Measurements from ENCODE around the gene CXCL12.

Gene CXCL12

DNA sequence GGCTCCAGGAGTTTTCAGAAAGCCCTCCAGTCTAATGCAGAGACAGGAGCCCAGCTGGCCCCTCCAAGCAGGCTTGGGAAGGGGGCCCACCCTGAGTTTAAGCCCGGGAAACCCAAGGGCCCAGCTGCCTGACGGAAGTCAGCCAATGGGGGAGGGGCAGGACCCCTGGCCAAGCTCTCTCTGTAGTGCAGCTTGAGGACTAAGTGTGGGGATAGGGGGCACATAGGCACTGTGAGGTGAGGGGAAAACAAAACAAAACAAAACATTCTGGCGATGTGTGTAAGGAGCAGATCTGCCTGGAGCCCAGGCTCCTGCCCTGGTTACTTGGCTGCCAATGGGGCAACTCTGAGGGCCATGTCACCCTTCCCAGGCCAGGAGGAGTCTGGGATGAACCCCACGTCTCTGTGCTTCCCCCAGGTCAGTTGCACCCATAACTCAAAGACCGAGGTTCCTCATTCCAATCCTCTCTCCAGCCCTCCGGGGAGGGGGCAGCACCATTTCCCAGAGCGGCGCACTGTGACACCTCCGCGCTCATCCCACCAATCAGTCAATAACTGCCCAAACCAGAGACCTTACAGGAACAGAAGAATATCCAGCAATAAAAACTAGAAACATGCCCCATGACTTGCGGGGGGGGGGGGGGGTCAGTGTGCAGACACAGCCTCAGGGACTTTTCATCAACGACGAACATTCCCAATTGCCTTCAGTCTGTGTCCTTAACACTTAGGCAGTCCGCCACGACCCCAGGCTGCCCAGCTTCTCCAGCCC is 1.7 kb downstream of the CXCL12 start:
- DNase-seq (ENCODE audit: low spot score) = no peak
- TF ChIP-seq, protein P1, sequence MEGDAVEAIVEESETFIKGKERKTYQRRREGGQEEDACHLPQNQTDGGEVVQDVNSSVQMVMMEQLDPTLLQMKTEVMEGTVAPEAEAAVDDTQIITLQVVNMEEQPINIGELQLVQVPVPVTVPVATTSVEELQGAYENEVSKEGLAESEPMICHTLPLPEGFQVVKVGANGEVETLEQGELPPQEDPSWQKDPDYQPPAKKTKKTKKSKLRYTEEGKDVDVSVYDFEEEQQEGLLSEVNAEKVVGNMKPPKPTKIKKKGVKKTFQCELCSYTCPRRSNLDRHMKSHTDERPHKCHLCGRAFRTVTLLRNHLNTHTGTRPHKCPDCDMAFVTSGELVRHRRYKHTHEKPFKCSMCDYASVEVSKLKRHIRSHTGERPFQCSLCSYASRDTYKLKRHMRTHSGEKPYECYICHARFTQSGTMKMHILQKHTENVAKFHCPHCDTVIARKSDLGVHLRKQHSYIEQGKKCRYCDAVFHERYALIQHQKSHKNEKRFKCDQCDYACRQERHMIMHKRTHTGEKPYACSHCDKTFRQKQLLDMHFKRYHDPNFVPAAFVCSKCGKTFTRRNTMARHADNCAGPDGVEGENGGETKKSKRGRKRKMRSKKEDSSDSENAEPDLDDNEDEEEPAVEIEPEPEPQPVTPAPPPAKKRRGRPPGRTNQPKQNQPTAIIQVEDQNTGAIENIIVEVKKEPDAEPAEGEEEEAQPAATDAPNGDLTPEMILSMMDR (IDR thresholded peaks at IDR 0.05; ENCODE audit: extremely low read depth, missing control alignments) = no peak

DNA sequence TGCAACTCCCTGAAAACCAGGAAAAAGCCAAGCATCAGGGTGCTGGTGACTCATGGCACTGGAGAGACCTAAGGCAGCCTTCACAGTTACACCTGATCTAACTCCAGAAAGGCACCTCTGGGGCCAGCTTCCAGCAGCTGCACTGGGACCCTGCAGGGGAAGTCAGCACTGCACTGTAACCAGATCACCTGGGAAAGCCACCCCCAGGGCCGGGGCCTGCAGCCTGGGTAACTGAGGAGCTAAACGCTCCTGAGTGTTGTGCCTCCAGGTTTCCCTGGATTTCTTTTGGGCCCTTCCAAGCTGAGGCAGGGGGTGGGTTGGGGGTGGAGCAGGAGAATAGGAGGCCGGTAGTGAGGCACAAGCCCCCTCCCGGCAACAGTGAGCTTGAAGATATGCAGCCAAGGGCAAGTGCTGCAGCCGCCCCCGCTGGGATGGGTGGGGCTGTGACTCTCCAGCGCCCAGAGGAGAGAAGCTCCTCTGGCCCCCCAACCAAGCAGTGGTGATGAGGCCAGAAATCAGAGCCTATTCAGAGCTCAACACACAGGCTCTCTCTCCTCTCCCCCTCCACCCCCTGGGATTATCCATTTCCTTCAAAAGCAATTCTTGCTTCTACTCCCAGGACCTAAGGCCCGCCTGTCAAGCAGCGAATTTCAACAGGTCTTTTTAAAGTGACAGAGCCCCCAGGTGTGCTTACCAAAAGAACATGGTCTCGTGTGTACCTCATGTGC is 2.6 kb downstream of the CXCL12 start:
- DNase-seq (ENCODE audit: low spot score) = no peak

DNA sequence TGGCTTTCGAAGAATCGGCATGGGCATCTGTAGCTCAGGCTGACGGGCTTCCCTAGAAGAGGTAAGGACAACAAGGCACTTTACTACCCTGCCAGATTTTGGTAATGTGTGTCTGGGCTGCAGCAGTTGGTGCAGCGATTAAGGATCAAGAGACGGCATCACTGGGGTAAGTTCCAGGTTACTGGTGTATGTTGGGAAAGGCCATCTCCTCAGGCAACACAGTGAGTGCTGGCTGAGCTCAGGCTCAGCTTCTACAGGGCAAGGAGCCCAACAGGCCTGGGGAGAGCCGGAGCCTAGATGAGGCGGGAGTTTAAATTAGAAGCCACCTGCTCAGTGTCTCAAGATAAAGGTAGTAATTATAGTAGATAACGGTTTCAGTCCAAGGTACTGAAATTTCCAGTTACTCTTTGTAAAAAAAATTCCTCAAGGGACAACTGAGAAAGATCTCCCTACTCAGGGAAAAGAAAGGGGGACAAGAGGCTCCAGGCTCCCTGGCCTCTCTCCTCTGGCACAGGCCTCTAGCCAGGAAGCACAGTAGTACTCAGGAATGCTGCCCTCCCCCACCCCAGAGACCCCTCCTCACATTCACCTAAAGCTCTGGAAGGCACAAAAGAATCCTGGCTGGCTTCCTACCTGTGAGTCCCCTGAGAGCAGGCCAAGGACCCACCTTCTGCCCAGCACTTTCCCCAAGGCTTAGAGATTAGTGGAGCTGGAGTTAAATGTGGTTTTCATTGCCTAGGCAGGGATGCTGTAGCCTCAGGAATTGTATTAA is 3.9 kb downstream of the CXCL12 start:
- DNase-seq (ENCODE audit: low spot score) = no peak
- TF ChIP-seq, protein P1 (IDR thresholded peaks at IDR 0.05; ENCODE audit: extremely low read depth, missing control alignments) = no peak

More for the DNA sequence above, 2.6 kb downstream of the CXCL12 start:
- TF ChIP-seq, protein P1 (IDR thresholded peaks at IDR 0.05; ENCODE audit: extremely low read depth, missing control alignments) = no peak

DNA sequence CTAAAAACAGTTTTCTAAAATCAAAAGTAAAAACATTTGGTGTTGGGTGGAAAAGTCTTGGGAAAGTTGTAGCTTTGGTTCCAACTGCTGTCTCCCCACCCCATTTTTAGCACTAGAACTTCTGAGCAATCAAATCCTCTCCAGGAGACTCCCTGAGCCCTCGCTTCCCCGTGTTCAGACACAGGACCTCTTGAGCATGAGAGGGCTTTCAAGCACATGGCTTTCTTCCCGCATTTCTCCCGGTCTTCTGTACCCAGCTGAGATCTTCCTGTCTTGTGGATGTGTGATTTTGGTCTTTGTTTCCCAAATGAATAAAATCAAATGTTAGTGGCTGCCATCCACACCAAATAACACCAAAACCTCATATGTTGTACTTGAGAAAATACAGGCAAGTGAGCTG is 5.0 kb downstream of the CXCL12 start:
- TF ChIP-seq, protein P1 (IDR thresholded peaks at IDR 0.05; ENCODE audit: extremely low read depth, missing control alignments) = no peak

DNA sequence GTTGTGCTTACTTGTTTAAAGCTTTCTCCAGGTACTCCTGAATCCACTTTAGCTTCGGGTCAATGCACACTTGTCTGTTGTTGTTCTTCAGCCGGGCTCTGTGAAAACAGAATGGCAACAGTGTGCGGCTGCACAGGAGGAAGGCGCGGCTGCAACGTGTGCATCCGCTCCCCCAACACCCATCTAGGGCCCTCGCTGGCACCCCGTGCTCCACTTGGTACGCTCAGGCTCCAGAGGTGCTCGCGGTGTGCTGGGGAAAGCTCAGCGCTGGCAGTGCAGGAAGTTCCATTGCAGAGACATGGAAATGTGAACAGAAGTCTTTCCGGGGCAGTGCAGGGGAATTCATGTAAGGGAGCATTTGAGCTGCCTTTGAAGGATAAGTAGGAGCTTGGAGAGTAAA is 6.3 kb downstream of the CXCL12 start:
- DNase-seq (ENCODE audit: low spot score) = no peak
- TF ChIP-seq, protein P1 (IDR thresholded peaks at IDR 0.05; ENCODE audit: extremely low read depth, missing control alignments) = no peak

More for the DNA sequence above, 5.0 kb downstream of the CXCL12 start:
- no peak for DNase-seq (ENCODE audit: low spot score)

DNA sequence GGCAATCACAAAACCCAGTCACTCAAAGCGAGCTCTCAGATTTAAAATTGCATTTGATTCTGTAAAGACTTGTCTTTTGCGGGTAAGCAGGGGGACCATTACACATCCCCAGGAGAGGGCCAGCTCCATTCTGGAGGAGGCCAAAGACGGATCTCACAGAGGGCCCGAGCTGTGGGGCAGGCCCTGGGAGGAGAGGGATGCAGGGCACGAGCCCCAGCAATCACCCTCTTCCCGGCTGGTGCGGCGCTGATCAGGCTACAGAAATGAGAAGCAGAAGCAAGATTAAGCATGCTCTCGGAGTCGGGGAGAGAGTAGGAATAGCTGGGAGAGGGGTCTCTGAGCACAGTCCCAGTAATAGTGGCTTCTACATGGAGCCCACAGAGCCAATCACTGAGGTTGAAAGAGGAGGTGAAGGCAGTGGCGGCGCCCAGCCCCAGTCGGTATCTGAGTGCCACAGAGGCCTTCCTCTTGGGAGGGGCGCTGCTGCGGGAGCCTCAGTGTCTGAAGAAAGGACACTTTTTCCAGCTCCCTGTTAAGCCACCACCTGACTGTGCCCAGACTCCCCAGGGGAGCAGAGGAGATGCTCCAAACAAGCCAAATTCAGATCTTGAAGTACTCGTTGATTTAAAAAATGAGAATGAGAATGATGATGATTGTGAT is 7.1 kb downstream of the CXCL12 start:
- no peak for DNase-seq (ENCODE audit: low spot score)
- TF ChIP-seq, protein P1 (IDR thresholded peaks at IDR 0.05; ENCODE audit: extremely low read depth, missing control alignments) = no peak
